Fibroblast of lung (primary cell): ENCODE measurements around the gene SLC27A4. TPM values are rescaled to one million over a fixed set of nuclear protein-coding genes. Genes with fewer than 3 reads are reported as not detected.

Experiments used
- DNase-seq, 2 donors: peaks; one replicate each; pipeline versions ENCODE4 v3.0.0 to v3.0.0-alpha.2; 2010; ENCODE audit warnings: low read depth in 2 of 2
- H2AFZ ChIP-seq: 2 replicates; pipeline ENCODE4 v1.5.1; 2012; ENCODE audit warnings: low read length, control low read depth, inconsistent platforms
- H3K27ac ChIP-seq: 2 replicates; pipeline ENCODE4 v1.5.1; 2011; ENCODE audit warnings: low read length, control low read depth; ENCODE audit not compliant: insufficient read depth
- H3K27me3 ChIP-seq: 2 replicates; pipeline ENCODE4 v1.5.1; 2011; ENCODE audit warnings: mild to moderate bottlenecking, low read length; ENCODE audit not compliant: control insufficient read depth, insufficient read depth
- H3K36me3 ChIP-seq: 2 replicates; pipeline ENCODE4 v1.5.1; 2011; ENCODE audit warnings: low read length; ENCODE audit not compliant: control insufficient read depth, insufficient read depth
- H3K4me1 ChIP-seq: 2 replicates; pipeline ENCODE4 v1.5.1; 2011; ENCODE audit warnings: low read length; ENCODE audit not compliant: control insufficient read depth, insufficient read depth; ENCODE audit errors: extremely low read depth
- H3K4me2 ChIP-seq: 2 replicates; pipeline ENCODE4 v1.5.1; 2011; ENCODE audit warnings: low read length, control low read depth; ENCODE audit not compliant: insufficient read depth; ENCODE audit errors: extremely low read depth
- H3K4me3 ChIP-seq, 4 experiments: fragments of 200-600 bp in 1 of 4; sonication (generic) in 1 of 4; replicated peaks in 1 of 4; 2 replicates each; pipeline ENCODE4 v1.5.1; 2011 to 2016; ENCODE audit warnings: low read length in 4 of 4, low read depth in 3 of 4, mild to moderate bottlenecking in 3 of 4, control low read depth in 2 of 4, inconsistent platforms in 1 of 4, mixed read lengths in 1 of 4; ENCODE audit not compliant: insufficient read depth in 1 of 4; ENCODE audit errors: control extremely low read depth in 1 of 4
- H3K79me2 ChIP-seq: 2 replicates; pipeline ENCODE4 v1.5.1; 2012; ENCODE audit warnings: mild to moderate bottlenecking, low read length, inconsistent platforms; ENCODE audit not compliant: control insufficient read depth, insufficient read depth
- H3K9ac ChIP-seq: 2 replicates; pipeline ENCODE4 v1.5.1; 2011; ENCODE audit warnings: mild to moderate bottlenecking, low read length, control low read depth; ENCODE audit not compliant: insufficient read depth
- H3K9me3 ChIP-seq: 2 replicates; pipeline ENCODE4 v1.5.1; 2012; ENCODE audit warnings: low read depth, low read length; ENCODE audit not compliant: control insufficient read depth, insufficient read depth
- H4K20me1 ChIP-seq: 2 replicates; pipeline ENCODE4 v1.5.1; 2011; ENCODE audit warnings: low read length; ENCODE audit not compliant: control insufficient read depth, insufficient read depth; ENCODE audit errors: extremely low read depth
- EZH2 ChIP-seq: IDR thresholded peaks from 2 replicates; pipeline ENCODE4 v1.5.1; 2012; ENCODE audit warnings: low read length, control low read depth, mild to moderate bottlenecking; ENCODE audit errors: missing control alignments
- polyA plus RNA-seq, 2 donors: library from polyadenylated mRNA; depleted of rRNA in 1 of 2; stranded (reverse) in 1 of 2; unstranded in 1 of 2; fragments of >200 nt; gene quantifications; 2 replicates each; pipeline ENCODE4 v1.2.1, GENCODE V29; 2011 to 2012; ENCODE audit warnings: missing spikeins in 1 of 2
- total RNA-seq: library from RNA; depleted of rRNA; stranded (reverse); fragments of >200 nt; gene quantifications from 2 replicates; pipeline ENCODE4 v1.2.1, GENCODE V29; 2014
- TF ChIP-seq, protein P1 (sequence below), 2 donors: IDR thresholded peaks in 1 of 2; conservative IDR thresholded peaks in 1 of 2; 1 replicate in 1 of 2; 2 replicates in 1 of 2; pipeline ENCODE4 v1.5.1; 2011 to 2012; ENCODE audit warnings: low read length in 2 of 2, control low read depth in 1 of 2, inconsistent platforms in 1 of 2, low read depth in 1 of 2, mild to moderate bottlenecking in 1 of 2

Gene SLC27A4
- total and polyA plus RNA-seq, 2 donors (not counting 1 experiment from before 2014, with no cell fraction given) = 10.3 to 11.7 TPM

DNA sequence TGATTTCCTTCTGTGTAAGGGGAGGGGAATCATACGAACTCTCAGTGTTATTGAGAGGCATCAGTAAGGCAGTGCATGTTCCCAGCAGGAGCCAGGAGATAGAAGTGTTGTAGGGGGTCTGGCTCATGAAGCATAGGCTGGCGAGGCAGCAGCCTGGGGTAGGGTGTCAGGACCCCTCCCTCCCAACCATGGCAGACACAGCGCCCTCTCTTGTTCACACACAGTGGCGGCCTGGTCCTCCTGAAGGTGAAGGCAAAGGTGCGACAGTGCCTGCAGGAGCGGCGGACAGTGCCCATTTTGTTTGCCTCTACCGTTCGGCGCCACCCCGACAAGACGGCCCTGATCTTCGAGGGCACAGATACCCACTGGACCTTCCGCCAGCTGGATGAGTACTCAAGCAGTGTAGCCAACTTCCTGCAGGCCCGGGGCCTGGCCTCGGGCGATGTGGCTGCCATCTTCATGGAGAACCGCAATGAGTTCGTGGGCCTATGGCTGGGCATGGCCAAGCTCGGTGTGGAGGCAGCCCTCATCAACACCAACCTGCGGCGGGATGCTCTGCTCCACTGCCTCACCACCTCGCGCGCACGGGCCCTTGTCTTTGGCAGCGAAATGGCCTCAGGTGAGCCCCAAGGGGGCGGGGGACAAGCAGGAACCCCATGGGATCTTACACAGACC lies 4.7 kb downstream of the SLC27A4 start:
- Histone ChIP-seq H3K27me3 (no peaks in the 10 kb centered on the region), H3K4me2 (no peak overlapping the region), H3K79me2 (no peaks in the 10 kb centered on the region), H2AFZ (no peak overlapping the region), H3K27ac (no peak overlapping the region), H4K20me1 (no peaks in the 10 kb centered on the region), H3K4me3 (no peak overlapping the region), H3K9ac (no peak overlapping the region), H3K9me3 (no peaks in the 10 kb centered on the region), H3K36me3 (peaks cover 15% of the 10 kb centered on the region), H3K4me1 (peaks cover 2% of the 10 kb centered on the region)
- TF ChIP-seq, protein P1, sequence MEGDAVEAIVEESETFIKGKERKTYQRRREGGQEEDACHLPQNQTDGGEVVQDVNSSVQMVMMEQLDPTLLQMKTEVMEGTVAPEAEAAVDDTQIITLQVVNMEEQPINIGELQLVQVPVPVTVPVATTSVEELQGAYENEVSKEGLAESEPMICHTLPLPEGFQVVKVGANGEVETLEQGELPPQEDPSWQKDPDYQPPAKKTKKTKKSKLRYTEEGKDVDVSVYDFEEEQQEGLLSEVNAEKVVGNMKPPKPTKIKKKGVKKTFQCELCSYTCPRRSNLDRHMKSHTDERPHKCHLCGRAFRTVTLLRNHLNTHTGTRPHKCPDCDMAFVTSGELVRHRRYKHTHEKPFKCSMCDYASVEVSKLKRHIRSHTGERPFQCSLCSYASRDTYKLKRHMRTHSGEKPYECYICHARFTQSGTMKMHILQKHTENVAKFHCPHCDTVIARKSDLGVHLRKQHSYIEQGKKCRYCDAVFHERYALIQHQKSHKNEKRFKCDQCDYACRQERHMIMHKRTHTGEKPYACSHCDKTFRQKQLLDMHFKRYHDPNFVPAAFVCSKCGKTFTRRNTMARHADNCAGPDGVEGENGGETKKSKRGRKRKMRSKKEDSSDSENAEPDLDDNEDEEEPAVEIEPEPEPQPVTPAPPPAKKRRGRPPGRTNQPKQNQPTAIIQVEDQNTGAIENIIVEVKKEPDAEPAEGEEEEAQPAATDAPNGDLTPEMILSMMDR (conservative IDR thresholded peaks at IDR 0.05 in 1 of 2, IDR thresholded peaks at IDR 0.05 in 1 of 2; ENCODE audit: low read depth in 1 of 2, low read length in 2 of 2) = no peak
- TF ChIP-seq EZH2 = no peak
- DNase-seq = no peak

DNA sequence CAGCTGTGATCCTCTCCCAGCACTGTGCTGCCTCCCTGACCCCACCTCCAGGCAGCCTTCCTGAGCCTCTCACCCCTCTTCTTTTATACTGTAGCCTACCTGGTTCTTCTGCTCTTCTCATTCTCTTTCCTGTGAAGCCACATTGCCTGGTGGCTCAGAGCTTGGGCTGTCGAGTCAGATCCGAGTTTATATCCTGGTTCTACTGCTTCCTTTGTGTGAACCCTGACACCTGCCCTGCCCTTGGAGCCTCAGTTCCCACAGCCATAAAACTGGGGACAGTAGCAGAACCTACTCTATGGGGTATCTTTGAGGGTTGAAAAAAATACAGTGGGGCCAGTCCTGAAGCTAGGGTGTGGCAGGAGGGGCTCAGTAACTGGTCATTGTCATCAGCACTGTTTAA lies 8.8 kb downstream of the SLC27A4 start:
- Histone ChIP-seq H3K27ac (no peak overlapping the region), H3K79me2 (no peaks in the 10 kb centered on the region), H3K9me3 (no peaks in the 10 kb centered on the region), H3K4me2 (no peak overlapping the region), H3K27me3 (no peaks in the 10 kb centered on the region), H3K9ac (no peak overlapping the region), H2AFZ (no peak overlapping the region), H3K4me3 (no peak overlapping the region), H3K36me3 (peaks cover 18% of the 10 kb centered on the region), H4K20me1 (no peaks in the 10 kb centered on the region), H3K4me1 (no peaks in the 10 kb centered on the region)
- TF ChIP-seq EZH2 = no peak
- TF ChIP-seq, protein P1 (conservative IDR thresholded peaks at IDR 0.05 in 1 of 2, IDR thresholded peaks at IDR 0.05 in 1 of 2; ENCODE audit: low read depth in 1 of 2, low read length in 2 of 2) = no peak
- no peak for DNase-seq

DNA sequence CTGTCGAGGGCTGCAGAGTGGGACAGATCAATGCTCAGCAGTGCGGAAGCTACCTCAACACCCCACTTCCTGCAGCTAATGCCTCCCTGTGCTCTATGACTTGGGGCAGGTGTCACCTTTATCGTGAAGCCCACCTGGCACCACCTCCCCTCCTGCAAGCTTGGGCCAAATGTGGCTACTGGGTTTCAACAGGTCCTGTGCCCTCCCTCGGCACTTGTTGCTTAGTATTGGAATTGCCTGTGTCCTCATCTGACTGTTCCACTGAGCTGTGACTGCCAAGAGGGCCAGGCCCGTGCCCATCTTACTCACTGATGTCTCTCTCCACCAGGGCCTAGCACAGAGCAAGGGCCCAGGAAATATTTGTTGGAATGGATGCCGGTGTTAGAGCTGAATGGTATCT lies 9.4 kb downstream of the SLC27A4 start:
- H4K20me1 ChIP-seq = no peaks in the 10 kb centered on the region
- H3K27me3 ChIP-seq = no peaks in the 10 kb centered on the region
- no peak overlapping the region for H3K9ac ChIP-seq
- no peaks in the 10 kb centered on the region for H3K4me1 ChIP-seq
- H3K79me2 ChIP-seq = no peaks in the 10 kb centered on the region
- no peak overlapping the region for H2AFZ ChIP-seq
- TF ChIP-seq, protein P1 (conservative IDR thresholded peaks at IDR 0.05 in 1 of 2, IDR thresholded peaks at IDR 0.05 in 1 of 2; ENCODE audit: low read depth in 1 of 2, low read length in 2 of 2) = no peak
- no peak for TF ChIP-seq EZH2
- DNase-seq = no peak
- peaks cover 16% of the 10 kb centered on the region for H3K36me3 ChIP-seq
- H3K9me3 ChIP-seq = no peaks in the 10 kb centered on the region
- no peak overlapping the region for H3K4me2 ChIP-seq
- H3K27ac ChIP-seq = no peak overlapping the region
- H3K4me3 ChIP-seq = no peak overlapping the region
